ENCODE measurements around the gene SERP2.
A peak's percentile ranks its signal among the peaks of the same experiment; 100 is the strongest.

SERP2 gene

GRCh38 chr13:44355621-44356020 is 18.0 kb upstream of the SERP2 start:
- no peak for DNase-seq (ENCODE audit: low read depth in 2 of 2)

GRCh38 chr13:44359983-44360375 is 13.6 kb upstream of the SERP2 start:
- no peak for DNase-seq (ENCODE audit: low read depth in 2 of 2)

DNA sequence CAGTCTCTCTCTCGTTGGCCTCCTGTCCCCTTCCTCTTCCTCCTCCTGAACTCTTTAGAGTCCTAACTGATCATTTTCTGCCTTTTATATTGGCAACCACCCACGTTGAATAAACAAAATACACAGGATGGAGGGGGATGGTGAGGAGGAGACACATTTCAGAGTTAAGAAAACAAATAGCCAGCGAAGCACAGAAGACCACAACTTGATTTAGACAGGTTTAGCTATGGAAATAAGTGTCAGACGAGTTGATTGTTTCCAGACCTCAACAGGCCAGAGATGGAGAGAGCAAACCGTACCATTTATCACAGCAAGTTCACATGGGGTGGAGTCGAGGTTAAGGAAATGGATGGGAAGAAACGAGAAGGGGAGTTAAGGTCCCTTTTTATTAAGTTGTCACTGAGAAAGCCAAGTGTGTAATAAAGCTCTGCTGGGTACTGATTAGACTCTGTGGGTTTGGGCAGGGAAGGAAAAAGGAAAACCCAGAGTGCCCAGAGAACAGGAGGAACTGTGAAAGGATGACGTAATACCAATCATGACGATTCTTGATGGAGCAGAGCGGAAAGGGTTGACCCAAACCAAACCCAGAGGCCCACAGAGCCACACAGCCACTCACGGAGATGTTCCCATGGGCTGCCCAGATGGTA is 11.1 kb upstream of the SERP2 start:
- DNase-seq (ENCODE audit: low read depth in 2 of 2): no peak

DNA sequence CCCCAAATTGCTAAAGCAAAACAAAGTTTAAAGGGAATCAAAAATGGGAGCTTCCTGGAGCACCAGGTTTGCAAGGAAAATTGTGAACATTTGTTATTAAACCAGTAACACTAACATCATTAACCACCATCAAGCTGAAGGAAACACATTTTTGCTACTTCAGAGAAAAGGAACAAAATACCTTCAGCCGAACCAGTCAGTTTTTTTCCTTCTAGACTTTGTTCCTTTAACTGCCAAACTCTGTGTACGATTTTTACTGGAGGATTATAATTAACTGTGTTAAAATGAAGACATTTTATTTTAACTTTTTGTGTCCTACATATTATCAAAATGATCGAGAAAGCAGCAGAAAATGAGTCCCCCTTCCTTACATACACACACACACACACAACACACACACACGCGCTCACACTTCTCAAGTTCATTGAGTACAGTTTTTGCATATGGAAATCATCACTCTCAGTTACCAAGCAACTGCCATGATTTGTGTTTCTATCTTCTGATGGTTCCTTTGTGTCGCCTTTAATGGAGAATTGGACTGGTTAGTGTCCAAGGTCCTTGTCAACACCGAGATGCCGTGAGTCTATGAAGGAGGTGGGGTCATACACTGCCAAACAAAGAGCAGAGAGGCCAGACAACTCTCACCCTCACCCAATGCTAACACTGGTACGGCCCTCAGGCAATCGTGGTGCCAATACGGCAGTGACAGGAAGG is 9.8 kb upstream of the SERP2 start:
- DNase-seq (ENCODE audit: low read depth in 2 of 2): no peak

- no peak for DNase-seq (ENCODE audit: low read depth in 2 of 2)
Measured at GRCh38 chr13:44364345-44365000, 9.2 kb upstream of the SERP2 start.

GRCh38 chr13:44365008-44365407 is 8.6 kb upstream of the SERP2 start:
- DNase-seq (ENCODE audit: low read depth in 2 of 2): peak; percentile 51 to 54

- no peak for DNase-seq (ENCODE audit: low read depth in 2 of 2)
Measured at GRCh38 chr13:44365899-44366298, 7.7 kb upstream of the SERP2 start.

DNA sequence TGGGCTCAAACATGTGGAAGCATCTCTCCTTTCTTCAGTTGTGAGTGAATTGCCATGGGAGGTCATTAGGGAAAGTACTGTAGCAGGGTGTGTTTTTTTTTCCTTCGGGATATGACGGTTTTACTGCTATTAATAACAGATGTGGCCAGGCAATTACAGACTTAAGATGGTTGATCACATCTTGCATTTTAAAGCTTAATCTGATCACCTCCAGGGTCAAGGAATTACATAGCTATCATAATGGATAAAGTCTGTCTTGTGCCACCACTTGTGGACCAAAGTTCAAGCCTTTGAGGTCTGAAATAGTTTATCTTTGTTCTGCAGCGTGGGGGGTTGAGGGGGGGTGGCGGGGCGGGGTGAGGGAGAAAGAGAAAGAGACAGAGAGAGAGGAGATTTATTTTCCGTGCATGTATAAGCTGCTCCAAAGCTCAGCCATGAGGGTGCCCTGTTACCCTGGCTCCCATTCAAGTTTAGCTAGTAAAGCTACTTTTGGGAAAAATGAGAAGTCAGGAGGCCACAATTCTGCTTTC is 5.5 kb upstream of the SERP2 start:
- DNase-seq (ENCODE audit: low read depth in 2 of 2): peak; percentile 75

- no peak for DNase-seq (ENCODE audit: low read depth in 2 of 2)
Measured at GRCh38 chr13:44368599-44369368, 4.8 kb upstream of the SERP2 start.

- DNase-seq (ENCODE audit: low read depth in 2 of 2): no peak
Measured at GRCh38 chr13:44371421-44371820, 2.2 kb upstream of the SERP2 start.

DNA sequence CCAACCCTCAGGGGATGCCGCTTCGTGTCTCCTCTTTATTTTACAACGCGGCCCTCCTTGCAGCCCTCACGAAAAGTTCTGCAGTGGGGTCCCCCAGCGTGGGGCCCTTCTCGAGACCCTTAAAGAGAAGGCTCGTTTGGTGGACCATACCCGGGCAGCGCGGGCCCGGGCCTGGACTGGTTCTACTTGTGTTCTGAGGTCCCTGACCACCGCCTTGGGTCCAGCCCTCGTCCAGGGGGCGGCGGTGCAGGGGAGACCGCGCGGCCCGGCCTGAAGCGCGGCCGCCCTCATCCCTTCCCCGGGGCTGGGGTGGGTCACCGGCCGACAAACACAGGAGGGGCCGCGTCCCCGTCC is 400 bp upstream of the SERP2 start:
- no peak for DNase-seq (ENCODE audit: low read depth in 2 of 2)

DNA sequence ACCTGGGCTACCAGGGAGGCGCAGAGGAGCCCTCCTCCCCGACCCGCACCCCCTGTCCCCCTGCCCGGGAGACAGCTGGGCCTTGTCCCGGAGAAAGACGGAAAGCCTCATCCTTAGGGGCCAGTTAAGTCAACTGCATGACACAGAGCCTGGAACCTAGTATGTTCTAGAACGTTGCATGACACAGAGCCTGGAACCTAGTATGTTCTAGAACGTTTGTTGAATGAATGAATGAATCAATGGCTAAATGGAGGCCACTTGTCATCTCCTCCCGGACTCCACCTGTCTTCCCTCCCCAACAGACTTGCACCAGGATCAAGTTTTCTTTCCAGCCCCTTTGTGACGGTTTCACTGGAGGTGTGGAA is 706 bp downstream of the SERP2 start:
- no peak for DNase-seq (ENCODE audit: low read depth in 2 of 2)

DNA sequence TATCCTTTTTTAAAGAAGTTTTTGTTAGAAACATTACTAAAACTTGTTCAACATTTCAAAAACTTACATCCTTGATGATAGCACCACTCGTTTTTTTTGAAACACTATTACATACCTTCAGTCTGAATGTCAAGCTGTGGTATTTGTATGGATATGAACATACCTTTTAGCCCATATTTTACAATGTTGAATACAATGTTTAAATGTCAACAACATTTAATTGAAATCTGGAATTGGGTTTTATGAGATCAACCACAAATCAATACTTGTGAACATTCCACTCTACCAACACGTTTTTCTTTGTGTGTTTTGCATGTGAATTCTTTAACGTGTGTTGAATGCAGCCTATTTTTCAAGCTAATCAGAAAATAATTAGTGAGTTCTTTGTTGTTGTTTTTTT is 4.7 kb downstream of the SERP2 start:
- no peak for DNase-seq (ENCODE audit: low read depth in 2 of 2)

- no peak for DNase-seq (ENCODE audit: low read depth in 2 of 2)
Measured at GRCh38 chr13:44379885-44380284, 6.3 kb downstream of the SERP2 start.

DNA sequence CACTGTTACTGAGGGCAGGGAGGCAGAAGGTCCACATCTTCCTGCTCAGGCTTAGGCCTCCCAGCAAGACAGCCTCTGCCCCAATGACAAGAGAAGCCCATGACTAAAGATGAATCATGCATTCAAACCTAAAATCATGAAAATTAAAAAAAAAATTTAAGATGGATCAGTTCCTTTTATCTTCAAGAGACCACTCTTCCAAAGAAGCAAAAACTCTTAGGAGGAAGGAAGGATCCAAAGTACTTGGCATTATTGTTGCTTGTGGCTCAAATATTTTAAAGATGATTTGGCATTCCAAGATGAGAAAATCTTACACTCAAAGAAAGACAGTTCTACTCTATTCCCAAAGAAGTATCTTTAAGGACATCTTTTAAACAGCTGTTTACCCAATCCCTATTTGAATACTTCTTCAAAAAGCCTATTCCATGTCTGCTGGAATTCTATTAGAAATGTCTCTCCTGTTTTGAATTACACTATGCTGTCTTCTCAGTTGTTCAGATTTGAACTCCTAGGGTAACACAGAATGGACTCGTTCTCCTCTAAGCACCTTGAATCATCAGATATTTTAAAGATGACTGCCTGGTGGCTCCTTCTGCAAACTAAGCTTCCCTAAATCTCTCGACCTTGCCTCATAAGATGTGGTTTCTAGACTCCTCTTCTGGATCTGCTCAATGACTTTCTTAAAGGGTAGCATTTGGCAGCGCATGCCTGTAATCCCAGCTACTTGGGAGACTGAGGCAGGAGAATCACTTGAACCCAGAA is 7.0 kb downstream of the SERP2 start:
- DNase-seq (ENCODE audit: low read depth in 2 of 2): peak in 1 of 2 experiments; percentile 64

DNA sequence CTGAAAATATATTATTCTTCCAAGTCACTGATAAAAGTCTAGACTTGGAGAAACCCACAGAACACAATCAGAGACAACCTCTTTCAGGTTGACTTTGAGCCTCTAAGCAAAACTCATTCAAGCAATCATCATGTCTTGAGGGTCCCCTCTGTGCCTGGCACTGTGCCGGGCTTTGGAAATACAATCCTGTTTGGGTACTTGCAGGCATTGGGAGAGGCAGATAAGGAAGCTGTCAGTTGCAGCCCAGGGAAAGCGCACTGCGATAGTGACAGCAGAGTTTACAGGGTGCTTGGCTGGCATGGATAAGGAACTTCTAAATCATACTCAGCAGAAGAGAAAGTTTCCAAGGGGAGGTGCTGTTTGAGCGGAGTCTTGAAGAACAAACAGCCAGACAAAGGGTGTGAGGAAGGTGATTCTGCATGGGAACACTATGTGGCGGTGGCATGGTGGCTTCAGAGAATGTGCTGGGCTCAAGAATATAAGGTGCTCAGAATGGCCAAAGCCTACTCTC is 9.1 kb downstream of the SERP2 start:
- no peak for DNase-seq (ENCODE audit: low read depth in 2 of 2)

DNA sequence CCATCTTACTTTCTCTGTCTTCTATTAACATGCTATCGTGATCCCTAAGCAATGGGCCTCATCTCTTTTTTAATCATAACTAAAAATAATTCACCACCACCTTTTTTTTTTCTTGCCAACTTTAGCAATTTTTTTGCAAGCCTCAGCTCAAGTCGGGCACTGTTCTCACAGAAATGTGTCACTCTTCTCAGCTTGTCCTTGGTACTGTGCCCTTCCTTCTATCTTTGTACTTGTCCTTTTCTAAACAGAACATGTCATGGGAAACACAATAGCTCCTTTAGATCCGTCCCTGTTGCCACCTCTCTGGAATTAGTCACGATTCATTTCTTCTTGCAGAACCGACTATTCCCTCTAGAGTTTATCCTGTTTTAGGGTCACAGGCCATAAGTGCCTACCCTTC is 10.3 kb downstream of the SERP2 start:
- no peak for DNase-seq (ENCODE audit: low read depth in 2 of 2)

DNA sequence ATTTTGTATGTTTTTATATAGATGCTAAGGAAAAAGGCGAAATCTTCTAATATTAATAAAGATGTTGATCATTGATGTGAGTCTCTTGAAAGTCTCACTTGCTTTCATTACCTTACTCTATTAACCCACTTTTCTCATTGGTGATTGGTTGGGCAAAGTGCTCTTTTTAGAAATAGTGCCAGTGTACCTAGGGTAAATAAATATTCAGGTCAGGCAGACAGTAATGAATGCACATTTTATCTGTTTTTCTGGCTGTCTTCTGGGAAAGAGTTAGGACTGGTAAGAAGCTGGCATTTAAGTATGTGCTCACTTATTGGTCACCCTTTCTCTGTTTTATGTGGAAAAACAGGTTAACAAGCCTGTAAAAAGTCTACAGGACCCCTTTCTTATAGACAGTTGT is 11.2 kb downstream of the SERP2 start:
- no peak for DNase-seq (ENCODE audit: low read depth in 2 of 2)

DNA sequence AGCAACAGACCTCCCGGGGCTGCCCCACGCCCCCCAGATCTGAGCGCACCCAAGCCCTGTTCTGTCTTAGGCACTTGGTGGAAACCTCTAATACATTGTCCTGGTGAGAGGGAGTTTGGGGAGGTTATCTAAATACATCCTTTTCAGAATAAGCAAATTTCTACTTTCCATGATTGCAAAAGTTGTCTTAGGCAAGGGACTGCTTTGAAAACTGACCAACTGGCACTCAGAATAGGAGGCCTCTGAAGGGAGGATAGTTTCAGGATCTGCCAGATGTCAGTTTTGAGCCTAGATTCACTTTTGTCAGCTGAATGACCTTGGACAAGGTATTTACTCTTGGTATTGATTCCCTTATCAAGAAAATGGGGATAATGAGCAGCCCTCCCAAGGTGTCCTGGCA is 11.8 kb downstream of the SERP2 start:
- no peak for DNase-seq (ENCODE audit: low read depth in 2 of 2)

- DNase-seq (ENCODE audit: low read depth in 2 of 2): no peak
Measured at GRCh38 chr13:44385847-44386246, 12.2 kb downstream of the SERP2 start.

DNA sequence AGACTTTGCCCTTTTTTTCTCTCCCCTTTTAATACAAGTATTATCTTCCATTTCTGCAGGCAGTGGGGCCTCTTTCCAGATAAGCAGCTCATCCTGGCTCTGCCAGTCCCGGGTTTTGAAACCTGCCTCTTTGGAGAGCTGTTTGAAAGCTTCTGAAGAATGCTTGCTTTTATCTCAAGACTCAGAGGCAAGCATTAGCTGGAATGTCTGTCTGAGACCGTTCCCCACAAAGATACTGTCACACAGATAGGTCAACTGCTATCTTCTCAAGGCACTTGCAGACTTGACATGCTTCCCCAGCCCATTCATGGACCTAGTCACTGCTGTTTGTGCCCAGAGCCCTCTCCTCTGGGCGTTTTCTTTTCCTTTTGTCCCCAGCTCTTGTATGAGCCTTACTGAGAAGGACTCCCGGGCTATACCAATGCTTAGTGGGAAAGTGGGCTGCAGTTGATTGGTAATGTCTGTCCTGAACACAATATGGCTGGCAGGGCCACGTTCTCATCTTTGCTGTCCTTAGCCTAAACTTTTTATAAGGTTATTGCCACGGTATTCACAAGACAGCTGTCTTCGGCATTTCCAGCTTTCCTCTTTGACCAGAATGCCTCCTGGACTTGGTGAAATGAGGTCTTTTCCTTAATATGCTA is 13.4 kb downstream of the SERP2 start:
- no peak for DNase-seq (ENCODE audit: low read depth in 2 of 2)
